ENCODE results near the gene HGFAC. TPM values are rescaled to one million over a fixed set of nuclear protein-coding genes. Genes with fewer than 3 reads are reported as not detected.

The HGFAC gene
- total RNA-seq, 1 experiment from 2014 or later = 0.53 TPM

DNA sequence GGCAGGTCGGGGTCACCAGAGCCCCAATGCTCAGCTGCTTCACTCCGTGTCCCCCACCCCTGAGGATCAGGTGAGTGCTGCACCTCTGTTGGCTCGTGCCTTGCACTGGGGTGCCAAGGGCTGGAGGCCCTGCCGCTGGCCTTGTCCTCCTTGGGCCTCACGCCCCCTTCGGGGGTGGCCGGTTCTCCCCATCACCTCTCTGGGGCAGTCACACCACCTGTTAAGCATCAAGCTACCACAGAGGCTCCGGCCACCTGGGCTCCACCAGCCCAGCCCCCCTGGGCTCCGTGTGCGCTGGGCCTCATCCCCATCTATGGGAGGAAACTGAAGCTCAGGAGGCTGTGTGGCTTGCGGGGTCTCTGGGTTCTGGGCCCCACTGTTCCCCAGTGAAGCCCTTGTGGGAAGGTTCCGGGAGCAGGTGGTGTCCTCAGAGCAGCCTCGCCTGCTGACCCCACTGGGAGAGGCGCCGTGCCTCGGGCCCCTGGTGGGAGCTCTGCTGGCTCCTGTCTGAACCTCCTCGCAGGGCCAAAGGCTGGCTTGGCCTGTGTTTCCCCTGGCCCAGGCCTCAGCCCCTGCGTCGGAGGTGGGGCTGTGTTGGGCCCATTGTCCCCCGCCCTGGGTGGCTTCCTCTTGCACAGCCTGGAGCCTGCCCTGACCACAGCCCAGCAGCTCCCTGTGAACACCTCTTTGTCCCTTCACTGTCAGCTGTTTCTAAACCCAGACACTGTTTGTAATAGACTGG lies 52.1 kb downstream of the HGFAC start:
- H3K27me3 ChIP-seq = no peaks in the 10 kb centered on the region
- no peak for DNase-seq
- no peaks in the 10 kb centered on the region for H3K36me3 ChIP-seq
- H3K9me3 ChIP-seq = no peaks in the 10 kb centered on the region
- no peak overlapping the region for H3K4me3 ChIP-seq

DNA sequence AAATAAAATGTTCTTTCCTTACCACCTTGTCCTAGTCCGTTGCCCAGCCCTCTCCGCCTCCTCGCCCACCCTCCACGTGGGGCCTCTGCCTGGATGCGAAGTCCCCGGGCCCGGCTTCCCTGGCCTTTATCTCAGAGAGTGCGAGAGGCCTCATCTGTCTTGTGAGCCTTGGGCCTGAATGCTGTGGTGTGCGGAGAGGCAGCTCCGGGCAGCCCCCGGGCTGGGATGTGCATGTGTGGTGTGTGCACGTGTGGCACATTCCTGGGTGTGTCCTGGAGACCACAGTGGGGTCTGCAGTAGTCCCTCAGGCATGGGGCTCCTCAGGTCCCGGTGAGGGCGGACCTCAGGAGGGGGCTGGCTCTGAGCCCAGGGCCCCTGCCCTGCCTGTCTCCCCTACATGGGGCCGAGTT lies 52.7 kb downstream of the HGFAC start:
- DNase-seq = no peak
- H3K36me3 ChIP-seq = no peaks in the 10 kb centered on the region

DNA sequence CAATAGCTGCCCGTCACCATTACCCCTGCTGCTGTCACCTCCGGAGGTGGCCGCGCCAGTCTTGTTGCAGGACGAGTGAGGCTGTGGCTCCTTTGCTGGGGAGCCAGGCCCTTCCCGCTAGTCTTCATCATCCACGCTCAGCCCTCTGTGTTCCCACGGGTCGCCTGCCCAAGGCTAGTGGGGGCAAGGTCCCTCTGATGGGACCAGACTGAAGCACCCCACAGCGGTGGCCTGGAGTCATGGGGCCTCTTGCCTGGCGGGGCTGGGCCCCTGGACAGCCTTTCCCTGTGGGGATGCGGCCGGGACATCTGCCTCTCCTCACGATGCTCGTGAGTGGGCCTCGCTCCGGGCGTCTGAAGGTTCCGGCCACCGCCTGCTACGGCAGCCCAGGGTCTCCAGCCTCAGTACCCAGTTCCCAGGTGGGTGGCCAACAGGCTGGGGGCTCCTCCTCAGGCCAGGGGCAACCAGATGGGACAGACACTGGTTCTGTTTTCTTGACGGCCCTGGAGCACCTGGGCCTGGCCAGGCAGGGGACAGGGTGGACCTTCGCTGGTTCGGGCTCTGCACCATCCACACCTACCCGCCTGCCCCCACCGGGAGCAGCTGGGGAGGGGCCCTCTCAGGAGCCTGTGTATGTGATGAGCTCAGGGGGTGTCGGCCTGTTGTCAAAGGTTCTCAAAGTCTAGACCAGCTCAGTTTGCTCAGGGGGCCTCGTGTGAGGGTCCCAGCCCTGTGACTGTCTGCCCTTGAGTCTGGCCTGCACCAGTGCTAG lies 53.6 kb downstream of the HGFAC start:
- no peak for DNase-seq
- H3K27me3 ChIP-seq = no peaks in the 10 kb centered on the region
- no peaks in the 10 kb centered on the region for H3K9me3 ChIP-seq
- H3K36me3 ChIP-seq = no peaks in the 10 kb centered on the region
- no peak overlapping the region for H3K4me3 ChIP-seq

More for the DNA sequence above, 52.7 kb downstream of the HGFAC start:
- no peaks in the 10 kb centered on the region for H3K9me3 ChIP-seq
- no peak overlapping the region for H3K4me3 ChIP-seq
- H3K27me3 ChIP-seq = no peaks in the 10 kb centered on the region

- Histone ChIP-seq H3K36me3 (no peaks in the 10 kb centered on the region), H3K27me3 (no peaks in the 10 kb centered on the region), H3K4me3 (no peak overlapping the region), H3K9me3 (no peaks in the 10 kb centered on the region)
- DNase-seq = no peak
Measured at GRCh38 chr4:3496021-3496420, 54.3 kb downstream of the HGFAC start.

DNA sequence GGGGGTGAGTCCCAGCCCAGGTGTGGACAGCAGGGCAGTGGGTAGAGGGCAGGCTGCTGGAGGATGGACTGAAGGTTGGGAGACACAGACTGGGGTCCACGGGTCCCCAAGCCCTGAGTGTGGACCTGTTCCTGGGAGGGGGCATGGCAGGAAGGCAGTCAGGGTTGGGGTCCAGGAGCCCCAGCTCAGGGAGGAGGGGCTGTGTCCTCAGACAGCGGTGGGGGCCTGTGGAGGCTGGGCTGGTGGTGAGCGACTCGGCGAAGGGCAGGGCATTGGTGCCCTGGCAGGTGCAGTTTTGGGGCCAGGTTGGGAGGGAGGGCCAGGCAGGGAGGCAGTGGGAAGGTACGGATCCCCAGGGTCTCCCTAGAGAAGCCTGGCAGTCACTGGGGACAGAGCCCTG lies 55.3 kb downstream of the HGFAC start:
- no peak for DNase-seq
- no peak overlapping the region for H3K4me3 ChIP-seq
- H3K36me3 ChIP-seq = no peaks in the 10 kb centered on the region

GRCh38 chr4:3497523-3498389 lies 56.0 kb downstream of the HGFAC start:
- no peaks in the 10 kb centered on the region for H3K27me3 ChIP-seq
- no peak overlapping the region for H3K4me3 ChIP-seq
- no peak for DNase-seq
- no peaks in the 10 kb centered on the region for H3K9me3 ChIP-seq
- H3K36me3 ChIP-seq = no peaks in the 10 kb centered on the region

More for the DNA sequence above, 55.3 kb downstream of the HGFAC start:
- Histone ChIP-seq H3K27me3 (no peaks in the 10 kb centered on the region), H3K9me3 (no peaks in the 10 kb centered on the region)

DNA sequence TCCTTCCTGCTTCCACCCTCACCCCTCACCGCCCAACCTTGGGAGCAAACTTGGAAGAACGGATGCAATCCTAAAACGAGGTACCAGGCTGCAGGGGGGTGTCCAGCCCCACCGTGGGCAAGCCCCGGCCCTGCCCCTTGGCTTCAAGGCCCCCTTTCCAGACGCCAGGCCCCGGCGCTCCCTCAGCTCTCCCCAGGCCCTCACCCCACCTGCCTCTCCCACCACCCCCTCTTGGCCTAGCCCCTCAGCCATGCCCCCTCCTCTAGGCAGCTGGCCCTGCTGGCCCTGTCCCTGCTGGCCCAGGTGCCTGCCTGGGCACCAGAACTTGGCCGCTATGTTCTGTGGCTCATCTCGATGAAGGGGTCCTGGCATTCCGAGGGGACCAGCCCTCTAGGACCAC lies 56.6 kb downstream of the HGFAC start:
- H3K27me3 ChIP-seq = no peaks in the 10 kb centered on the region
- H3K4me3 ChIP-seq = no peak overlapping the region
- H3K9me3 ChIP-seq = no peaks in the 10 kb centered on the region
- no peak for DNase-seq
- no peaks in the 10 kb centered on the region for H3K36me3 ChIP-seq

Other genes starting within 250 kb of the HGFAC start
- 0.57 TPM in 1 of 2 replicates, not detected in the other for gene MSANTD1, start 192.8 kb upstream of the HGFAC start, total RNA-seq (2014; rRNA removed; shearing (Covaris generic); ENCODE audit: low replicate concordance)
- gene RGS12, start 148.9 kb upstream of the HGFAC start, total RNA-seq (2014; rRNA removed; shearing (Covaris generic); ENCODE audit: low replicate concordance) = 9.8 and 21.4 TPM in 2 replicates
- 7.1 and 9.6 TPM in 2 replicates for gene DOK7, start 21.3 kb downstream of the HGFAC start, total RNA-seq (2014; rRNA removed; shearing (Covaris generic); ENCODE audit: low replicate concordance)
- gene LRPAP1, start 90.5 kb downstream of the HGFAC start, total RNA-seq (2014; rRNA removed; shearing (Covaris generic); ENCODE audit: low replicate concordance) = 82.3 and 181 TPM in 2 replicates

Data from MG63 (cell line).